ENCODE measurements around the gene FLVCR2. TPM values are rescaled to one million over a fixed set of nuclear protein-coding genes. Genes with fewer than 3 reads are reported as not detected.
A peak's percentile ranks its signal among the peaks of the same experiment; 100 is the strongest.

The FLVCR2 gene
- total RNA-seq, 1 experiment from 2014 or later, result 1.8 TPM

GRCh38 chr14:75535164-75535898 lies 43.1 kb upstream of the FLVCR2 start:
- Histone ChIP-seq H3K27me3 (ENCODE audit: low read length) (no peaks in the 10 kb centered on the region), H4K20me1 (ENCODE audit: low read length) (no peaks in the 10 kb centered on the region), H3K9me3 (ENCODE audit: low read length) (no peaks in the 10 kb centered on the region), H3K27ac (ENCODE audit: low read length) (peak overlapping the region; percentile 83), H3K9ac (ENCODE audit: low read length) (no peak overlapping the region), H3K4me1 (ENCODE audit: insufficient read depth, low read length) (peaks cover 24% of the 10 kb centered on the region), H3K79me2 (ENCODE audit: low read length) (no peaks in the 10 kb centered on the region), H3K4me3 (ENCODE audit: low read length) (no peak overlapping the region), H3K4me2 (ENCODE audit: low read length) (peak overlapping the region; percentile 79), H3F3A (ENCODE audit: low read length, unreplicated experiment) (no peaks in the 10 kb centered on the region), H3K36me3 (ENCODE audit: low read depth, low read length) (no peaks in the 10 kb centered on the region), H2AFZ (ENCODE audit: low read length) (no peak overlapping the region), H3K9me2 (replicated peaks; ENCODE audit: low read length) (no peaks in the 10 kb centered on the region)
- DNase-seq (no peak), ATAC-seq (peak; percentile 25)
- no TSS peak for BruUV-seq (replicated peaks)
- TF ChIP-seq EZH2 (IDR thresholded peaks at IDR 0.05; ENCODE audit: low read length, unreplicated experiment) (no peak), CTCF (conservative IDR thresholded peaks at IDR 0.05; ENCODE audit: low read depth, low read length) (no peak), EZH2phosphoT487 (IDR thresholded peaks at IDR 0.05; ENCODE audit: borderline replicate concordance, low read length) (no peak)
- POLR2A ChIA-PET (ENCODE audit: unreplicated experiment), result interaction anchor here (0.6 kb wide), 1 partner anchor 519 kb away, joined by 6 read pairs; no protein-coding TSS in a partner anchor
- CTCF ChIA-PET, result interaction anchor here (0.7 kb wide), 1 partner anchor 26 kb away, joined by 3 read pairs; no protein-coding TSS in a partner anchor
- intact Hi-C loops (cut with micrococcal nuclease), result no loop called here

DNA sequence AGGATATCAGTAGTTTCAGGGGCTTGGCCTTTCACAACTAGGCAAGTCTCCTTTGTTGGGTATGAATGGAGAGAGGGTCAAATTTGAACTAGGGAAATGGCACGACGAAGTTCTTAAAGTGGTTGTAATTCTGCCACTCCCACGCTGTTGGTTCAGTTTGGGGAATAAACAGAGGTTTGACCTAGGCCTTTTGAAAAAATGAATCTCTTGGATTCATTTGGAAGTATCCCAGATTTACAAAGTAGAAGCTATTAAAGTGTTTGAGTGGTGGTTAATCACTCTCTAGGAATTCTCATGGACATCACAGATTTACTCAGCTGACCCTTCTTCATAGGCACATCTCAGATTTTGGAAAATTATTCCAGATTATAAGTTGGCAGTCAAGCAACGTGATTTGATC lies 41.3 kb upstream of the FLVCR2 start:
- BruUV-seq (replicated peaks), result no TSS peak
- POLR2A ChIA-PET (ENCODE audit: unreplicated experiment), result no interaction called here

More for the DNA sequence above, 41.3 kb upstream of the FLVCR2 start:
- no peak overlapping the region for H3K4me3 ChIP-seq (ENCODE audit: low read length)
- no peaks in the 10 kb centered on the region for H3K36me3 ChIP-seq (ENCODE audit: low read depth, low read length)
- no peaks in the 10 kb centered on the region for H3K79me2 ChIP-seq (ENCODE audit: low read length)
- CTCF ChIA-PET, result no interaction called here
- H3K9me3 ChIP-seq (ENCODE audit: low read length), result no peaks in the 10 kb centered on the region
- H3K9ac ChIP-seq (ENCODE audit: low read length), result no peak overlapping the region
- H3K27me3 ChIP-seq (ENCODE audit: low read length), result no peaks in the 10 kb centered on the region
- DNase-seq (no peak), ATAC-seq (no peak)
- intact Hi-C loops (cut with micrococcal nuclease), result no loop called here
- H4K20me1 ChIP-seq (ENCODE audit: low read length), result no peaks in the 10 kb centered on the region
- no peaks in the 10 kb centered on the region for H3K9me2 ChIP-seq (replicated peaks; ENCODE audit: low read length)
- H3F3A ChIP-seq (ENCODE audit: low read length, unreplicated experiment), result no peaks in the 10 kb centered on the region
- H3K4me2 ChIP-seq (ENCODE audit: low read length), result no peak overlapping the region
- no peak overlapping the region for H2AFZ ChIP-seq (ENCODE audit: low read length)
- no peak for TF ChIP-seq EZH2 (IDR thresholded peaks at IDR 0.05; ENCODE audit: low read length, unreplicated experiment)
- no peak for TF ChIP-seq EZH2phosphoT487 (IDR thresholded peaks at IDR 0.05; ENCODE audit: borderline replicate concordance, low read length)
- TF ChIP-seq CTCF (conservative IDR thresholded peaks at IDR 0.05; ENCODE audit: low read depth, low read length), result no peak
- H3K4me1 ChIP-seq (ENCODE audit: insufficient read depth, low read length), result peaks cover 15% of the 10 kb centered on the region
- H3K27ac ChIP-seq (ENCODE audit: low read length), result no peak overlapping the region

Data from PC-3 (cell line).